ENCODE data around the gene ELMO1.

DNA sequence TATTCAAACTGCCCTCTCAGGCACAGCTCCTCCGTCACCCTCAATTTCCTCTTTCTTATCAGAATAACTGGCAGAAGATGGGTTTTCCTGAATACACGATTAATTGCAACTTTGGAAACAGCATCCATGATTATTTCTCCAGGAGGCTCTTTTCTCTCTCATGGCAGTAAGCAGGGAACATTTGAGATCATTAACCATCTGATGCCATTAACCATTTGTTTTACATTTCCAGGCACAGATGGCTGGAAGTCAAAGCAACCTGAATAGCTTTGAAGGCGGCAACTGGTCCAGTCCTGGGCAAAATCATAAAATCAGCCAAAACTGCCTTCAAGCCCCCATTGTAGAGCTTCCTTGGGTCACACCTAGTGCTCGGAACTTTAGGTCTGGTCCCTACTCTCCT, 434.9 kb downstream of the ELMO1 start:
- TF ChIP-seq EP300 (IDR thresholded peaks at IDR 0.05): no peak
- TF ChIP-seq, protein P1, sequence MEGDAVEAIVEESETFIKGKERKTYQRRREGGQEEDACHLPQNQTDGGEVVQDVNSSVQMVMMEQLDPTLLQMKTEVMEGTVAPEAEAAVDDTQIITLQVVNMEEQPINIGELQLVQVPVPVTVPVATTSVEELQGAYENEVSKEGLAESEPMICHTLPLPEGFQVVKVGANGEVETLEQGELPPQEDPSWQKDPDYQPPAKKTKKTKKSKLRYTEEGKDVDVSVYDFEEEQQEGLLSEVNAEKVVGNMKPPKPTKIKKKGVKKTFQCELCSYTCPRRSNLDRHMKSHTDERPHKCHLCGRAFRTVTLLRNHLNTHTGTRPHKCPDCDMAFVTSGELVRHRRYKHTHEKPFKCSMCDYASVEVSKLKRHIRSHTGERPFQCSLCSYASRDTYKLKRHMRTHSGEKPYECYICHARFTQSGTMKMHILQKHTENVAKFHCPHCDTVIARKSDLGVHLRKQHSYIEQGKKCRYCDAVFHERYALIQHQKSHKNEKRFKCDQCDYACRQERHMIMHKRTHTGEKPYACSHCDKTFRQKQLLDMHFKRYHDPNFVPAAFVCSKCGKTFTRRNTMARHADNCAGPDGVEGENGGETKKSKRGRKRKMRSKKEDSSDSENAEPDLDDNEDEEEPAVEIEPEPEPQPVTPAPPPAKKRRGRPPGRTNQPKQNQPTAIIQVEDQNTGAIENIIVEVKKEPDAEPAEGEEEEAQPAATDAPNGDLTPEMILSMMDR (IDR thresholded peaks at IDR 0.05): no peak
- no peak for TF ChIP-seq RNF2 (IDR thresholded peaks at IDR 0.05; ENCODE audit: borderline replicate concordance, low read depth)
- no peak for TF ChIP-seq MAZ (IDR thresholded peaks at IDR 0.05; ENCODE audit: borderline replicate concordance, low read depth, low read length)
- TF ChIP-seq ESRRA (IDR thresholded peaks at IDR 0.05; ENCODE audit: borderline replicate concordance, low read length): no peak
- no peak for TF ChIP-seq HDAC2 (IDR thresholded peaks at IDR 0.05)
- TF ChIP-seq EHF (CRISPR knock-in tag; IDR thresholded peaks at IDR 0.05): no peak

All from A549 (cell line).